HEK293T (cell line): Measurements from ENCODE around the gene FBXO45.

ENCODE experiments used
- ARNT ChIP-seq: fragments of 450-650 bp; IDR thresholded peaks from 2 replicates; pipeline ENCODE4 v1.6.1; 2017; ENCODE audit warnings: mild to moderate bottlenecking
- BHLHE40 ChIP-seq: fragments of 450-650 bp; IDR thresholded peaks from 2 replicates; pipeline ENCODE4 v1.6.1; 2016; ENCODE audit warnings: mild to moderate bottlenecking, moderate library complexity, borderline replicate concordance
- ELF4 ChIP-seq: fragments of 450-650 bp; IDR thresholded peaks from 2 replicates; pipeline ENCODE4 v1.6.1; 2017; ENCODE audit warnings: antibody characterized with exemption
- FOXA1 ChIP-seq: fragments of 450-650 bp; IDR thresholded peaks from 2 replicates; pipeline ENCODE4 v1.6.1; 2016; ENCODE audit warnings: mild to moderate bottlenecking
- FOXK2 ChIP-seq: fragments of 450-650 bp; IDR thresholded peaks from 2 replicates; pipeline ENCODE4 v1.6.1; 2016; ENCODE audit warnings: mild to moderate bottlenecking
- FOXM1 ChIP-seq: fragments of 450-650 bp; IDR thresholded peaks from 2 replicates; pipeline ENCODE4 v1.6.1; 2017; ENCODE audit warnings: mild to moderate bottlenecking, borderline replicate concordance
- HDGF ChIP-seq: fragments of 450-650 bp; IDR thresholded peaks from 2 replicates; pipeline ENCODE4 v1.6.1; 2017; ENCODE audit warnings: antibody characterized with exemption, borderline replicate concordance
- SP1 ChIP-seq: fragments of 450-650 bp; IDR thresholded peaks from 2 replicates; pipeline ENCODE4 v1.6.1; 2017
- SUZ12 ChIP-seq: fragments of 450-650 bp; IDR thresholded peaks from 2 replicates; pipeline ENCODE4 v1.6.1; 2016; ENCODE audit warnings: mild to moderate bottlenecking
- TARDBP ChIP-seq: fragments of 450-650 bp; IDR thresholded peaks from 2 replicates; pipeline ENCODE4 v1.6.1; 2016
- ZNF384 ChIP-seq: fragments of 450-650 bp; IDR thresholded peaks from 2 replicates; pipeline ENCODE4 v1.6.1; 2016
- TF ChIP-seq, protein P1 (sequence below): fragments of 450-650 bp; IDR thresholded peaks from 2 replicates; pipeline ENCODE4 v1.6.1; 2016

DNA sequence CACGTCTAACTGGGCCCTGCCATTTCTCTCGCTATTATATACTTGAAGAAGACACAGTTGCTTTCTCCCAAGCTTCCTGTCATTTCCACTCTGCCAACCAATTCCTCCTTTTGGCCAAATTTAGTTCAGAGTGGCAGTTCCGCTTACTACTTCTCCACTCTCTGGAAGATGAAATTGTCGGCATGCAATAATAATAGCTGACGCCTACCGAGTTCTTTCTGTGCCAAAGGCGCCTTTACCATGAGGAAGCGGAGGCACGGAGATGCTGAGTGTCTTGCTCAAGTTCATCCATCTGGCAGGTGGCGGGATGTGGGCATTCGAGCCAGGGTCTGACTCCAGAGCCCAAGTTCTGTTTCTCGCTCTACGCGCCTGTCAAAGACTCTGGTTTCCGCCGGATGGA, 56.4 kb downstream of the FBXO45 start:
- TF ChIP-seq ELF4 = no peak
- no peak for TF ChIP-seq FOXK2
- TF ChIP-seq TARDBP = no peak
- no peak for TF ChIP-seq FOXA1
- TF ChIP-seq SUZ12 = no peak
- no peak for TF ChIP-seq BHLHE40
- TF ChIP-seq, protein P1, sequence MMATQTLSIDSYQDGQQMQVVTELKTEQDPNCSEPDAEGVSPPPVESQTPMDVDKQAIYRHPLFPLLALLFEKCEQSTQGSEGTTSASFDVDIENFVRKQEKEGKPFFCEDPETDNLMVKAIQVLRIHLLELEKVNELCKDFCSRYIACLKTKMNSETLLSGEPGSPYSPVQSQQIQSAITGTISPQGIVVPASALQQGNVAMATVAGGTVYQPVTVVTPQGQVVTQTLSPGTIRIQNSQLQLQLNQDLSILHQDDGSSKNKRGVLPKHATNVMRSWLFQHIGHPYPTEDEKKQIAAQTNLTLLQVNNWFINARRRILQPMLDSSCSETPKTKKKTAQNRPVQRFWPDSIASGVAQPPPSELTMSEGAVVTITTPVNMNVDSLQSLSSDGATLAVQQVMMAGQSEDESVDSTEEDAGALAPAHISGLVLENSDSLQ = no peak
- no peak for TF ChIP-seq FOXM1
- no peak for TF ChIP-seq HDGF
- TF ChIP-seq ARNT = no peak
- no peak for TF ChIP-seq SP1
- no peak for TF ChIP-seq ZNF384
